ENCODE data around the gene TUBA3D.
"Not testable (repeated sequence)": the region's sequence is repeated elsewhere in the genome, so short reads cannot be mapped to it uniquely, and the experiment has no call there.

- TF ChIP-seq CREB1 (IDR thresholded peaks at IDR 0.05); CREB1 (CRISPR knock-in tag; IDR thresholded peaks at IDR 0.05); POLR2AphosphoS5 (IDR thresholded peaks at IDR 0.05; ENCODE audit: control insufficient read depth, insufficient read depth, low read depth, low read length); POLR2A (conservative IDR thresholded peaks at IDR 0.05); CTCF (IDR thresholded peaks at IDR 0.05 in 2 of 3, conservative IDR thresholded peaks at IDR 0.05 in 1 of 3; ENCODE audit: insufficient read depth in 2 of 3, low read depth in 1 of 3, low read length in 3 of 3); ATF2 (CRISPR knock-in tag; IDR thresholded peaks at IDR 0.05); FOXK2 (conservative IDR thresholded peaks at IDR 0.05 in 1 of 2, IDR thresholded peaks at IDR 0.05 in 1 of 2; ENCODE audit: low read depth in 2 of 2); NR4A1 (CRISPR knock-in tag; IDR thresholded peaks at IDR 0.05); NR4A1 (tag; IDR thresholded peaks at IDR 0.05); GTF2F1 (IDR thresholded peaks at IDR 0.05; ENCODE audit: low read depth, low read length); ARNT (IDR thresholded peaks at IDR 0.05); BRF1 (IDR thresholded peaks at IDR 0.05; ENCODE audit: borderline replicate concordance, extremely low read depth, insufficient read length): not testable (repeated sequence)
Observed at GRCh38 chr2:131504082-131504750, 28.3 kb downstream of the TUBA3D start.

Measured in K562 (cell line).